HG02588 (cell line): ENCODE data around the gene MBTPS1.

Source experiments
- ATAC-seq: cut with Tn5 transposase; IDR thresholded peaks from one replicate; pipeline ENCODE4 v1.9.1; 2021; ENCODE audit warnings: mild to moderate bottlenecking, moderate library complexity; ENCODE audit not compliant: unreplicated experiment

The MBTPS1 gene

DNA sequence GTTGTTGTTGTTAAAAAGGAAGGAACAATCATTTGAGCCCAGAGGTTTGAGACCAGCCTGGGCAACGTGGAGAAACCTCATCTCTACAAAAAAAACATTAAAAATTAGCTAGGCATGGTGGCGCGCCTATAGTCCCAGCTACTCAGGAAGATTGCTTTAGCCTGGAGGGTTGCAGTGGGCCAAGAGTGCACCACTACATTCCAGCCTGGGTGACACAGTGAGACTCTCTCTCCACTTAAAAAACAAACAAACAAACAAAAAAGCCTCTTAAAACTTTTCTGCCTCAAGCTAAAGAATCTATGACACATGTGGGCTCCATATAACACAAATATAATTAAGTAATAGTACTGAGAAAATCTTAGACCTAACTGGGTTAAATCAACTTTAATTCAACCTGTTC, 12.5 kb downstream of the MBTPS1 start:
- ATAC-seq = no peak

DNA sequence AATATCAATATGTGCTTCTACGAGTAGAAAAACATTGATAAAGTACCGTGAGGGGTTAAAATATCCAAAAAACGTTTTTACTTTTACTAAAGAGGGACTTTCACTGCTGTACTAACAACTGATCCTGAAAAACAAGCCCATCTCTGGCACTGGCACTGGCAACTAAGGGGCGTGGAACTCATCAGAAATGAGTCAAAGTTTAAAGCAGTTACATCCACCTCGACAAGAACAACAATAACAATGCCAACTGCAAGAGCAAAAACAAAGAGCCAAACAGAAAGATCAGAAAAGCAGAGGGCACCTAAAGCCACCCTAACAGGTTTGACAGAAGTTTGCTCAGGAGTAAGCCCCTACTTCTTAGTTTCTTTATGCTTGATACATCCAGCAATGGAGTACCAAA, 13.1 kb downstream of the MBTPS1 start:
- ATAC-seq = no peak

- ATAC-seq = no peak
These were observed 17.8 kb downstream of the MBTPS1 start for GRCh38 chr16:84098939-84099338.

DNA sequence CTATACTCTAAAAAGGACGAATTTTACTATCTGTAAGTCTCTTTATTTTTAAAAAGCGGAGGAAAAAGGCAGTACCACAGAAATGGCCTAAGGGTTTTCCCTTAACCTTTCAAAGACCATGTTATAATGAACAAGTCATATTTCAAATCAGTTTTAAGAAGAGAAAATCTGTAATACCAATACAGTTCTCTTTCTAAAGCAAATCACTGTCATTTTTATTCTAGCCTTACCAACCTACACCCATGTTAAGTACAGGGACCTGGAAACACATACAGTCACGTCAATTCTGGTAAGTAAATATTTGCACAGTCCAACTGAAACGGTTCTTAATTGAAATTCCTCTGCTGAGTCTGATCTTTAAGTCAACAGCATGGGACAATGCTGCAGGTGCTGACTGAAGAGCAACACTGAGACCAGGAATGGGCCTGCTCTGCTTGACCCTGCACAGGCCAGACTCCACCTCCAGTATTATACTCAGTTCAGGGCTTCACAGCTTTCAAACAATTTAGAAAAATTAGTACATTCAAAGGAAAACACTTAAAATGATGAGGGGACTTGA, 20.2 kb downstream of the MBTPS1 start:
- no peak for ATAC-seq

- no peak for ATAC-seq
These were observed 21.3 kb downstream of the MBTPS1 start for GRCh38 chr16:84095466-84095865.

DNA sequence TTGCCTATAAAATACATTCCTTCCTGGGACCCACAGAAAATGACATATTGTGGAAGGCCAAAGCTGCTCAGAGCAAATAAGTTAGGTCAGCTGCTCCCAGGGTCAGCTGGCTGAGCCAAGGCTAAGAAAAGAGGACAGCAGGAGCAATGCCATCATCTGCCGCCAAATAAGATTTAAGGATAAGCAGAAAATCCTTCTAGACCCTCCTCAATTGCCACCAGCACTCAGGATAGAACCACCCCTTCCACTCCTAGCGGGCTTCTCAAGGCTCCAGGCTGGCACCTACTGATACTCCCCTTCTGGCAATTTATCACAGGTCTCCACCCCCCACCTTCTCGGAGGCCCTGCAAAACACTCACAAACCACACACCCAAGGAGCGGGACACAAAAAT, 22.9 kb downstream of the MBTPS1 start:
- no peak for ATAC-seq

- ATAC-seq = no peak
These were observed 23.4 kb downstream of the MBTPS1 start for GRCh38 chr16:84093120-84093878.

GRCh38 chr16:84091460-84091859, 25.3 kb downstream of the MBTPS1 start:
- ATAC-seq = no peak

- no peak for ATAC-seq
These were observed 26.5 kb downstream of the MBTPS1 start for GRCh38 chr16:84090211-84090610.

- ATAC-seq = peak; percentile 58
These were observed 27.9 kb downstream of the MBTPS1 start for GRCh38 chr16:84088695-84089395.

DNA sequence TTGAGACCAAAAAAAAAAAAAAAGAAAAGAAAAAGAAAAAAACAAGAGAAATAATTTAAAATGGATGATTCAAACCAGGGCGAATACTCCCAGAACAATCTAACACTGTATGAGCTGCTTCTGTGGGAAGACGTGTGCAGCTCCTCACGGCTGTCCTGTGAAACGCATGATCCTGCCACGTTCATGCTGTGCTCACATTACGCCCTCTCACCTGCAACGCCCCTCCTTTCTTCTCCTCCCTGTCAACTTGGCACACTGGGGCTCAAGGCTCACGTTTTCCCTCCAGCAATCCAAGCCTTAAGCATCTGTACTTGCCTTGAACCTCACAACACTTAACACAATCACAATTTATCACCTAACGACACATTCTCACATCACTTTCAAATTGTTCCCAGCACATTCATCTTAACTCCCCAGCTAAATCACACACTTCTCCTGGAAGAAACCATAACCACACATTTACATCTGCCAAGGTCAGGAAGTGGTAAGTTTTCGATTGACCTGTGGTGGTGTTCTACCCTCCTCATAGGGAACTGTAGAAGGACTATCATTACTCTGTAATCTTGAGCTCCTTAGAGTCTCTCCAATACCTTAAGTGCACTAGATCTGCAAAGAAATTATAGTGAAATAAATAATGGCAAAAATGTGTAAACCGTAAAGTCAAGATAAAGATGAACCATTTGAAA, 29.1 kb downstream of the MBTPS1 start:
- no peak for ATAC-seq

- ATAC-seq = no peak
These were observed 29.7 kb downstream of the MBTPS1 start for GRCh38 chr16:84087001-84087400.

GRCh38 chr16:84086341-84086740, 30.4 kb downstream of the MBTPS1 start:
- no peak for ATAC-seq

DNA sequence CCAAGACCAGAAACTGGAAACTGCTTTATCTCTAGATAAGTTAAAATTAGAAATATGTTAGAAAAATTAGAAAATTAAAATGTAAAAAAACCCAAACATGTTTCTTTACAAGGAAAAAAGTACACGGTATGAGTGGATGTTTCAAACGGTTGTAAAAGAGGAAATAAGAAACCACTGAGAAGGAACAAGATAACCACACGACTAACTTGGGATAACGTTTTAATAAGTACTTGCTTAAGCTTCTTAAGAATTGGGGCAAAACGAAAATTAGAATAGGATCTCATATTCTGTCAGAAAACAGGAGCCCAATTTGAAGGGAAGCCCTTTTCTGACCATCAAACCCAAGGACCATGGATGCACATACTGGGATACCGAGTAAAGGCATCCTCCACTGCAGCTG, 31.0 kb downstream of the MBTPS1 start:
- no peak for ATAC-seq

DNA sequence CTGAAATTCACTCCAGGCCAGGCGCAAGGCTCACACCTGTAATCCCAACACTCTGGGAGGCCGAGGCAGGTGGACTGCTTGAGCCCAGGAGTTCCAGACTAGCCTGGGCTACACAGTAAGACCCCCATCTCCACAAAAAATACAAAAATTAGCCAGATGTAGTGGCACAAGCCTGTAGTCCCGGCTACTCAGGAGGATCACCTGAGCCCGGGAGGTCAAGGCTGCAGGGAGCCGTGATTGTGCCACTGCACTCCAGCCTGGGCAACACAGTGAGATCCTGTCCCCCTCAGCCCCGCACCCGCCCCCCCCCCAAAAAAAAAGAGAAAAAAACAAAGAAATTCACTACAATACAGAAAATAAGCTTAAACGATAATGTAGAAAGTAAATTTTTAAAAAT, 31.5 kb downstream of the MBTPS1 start:
- no peak for ATAC-seq

DNA sequence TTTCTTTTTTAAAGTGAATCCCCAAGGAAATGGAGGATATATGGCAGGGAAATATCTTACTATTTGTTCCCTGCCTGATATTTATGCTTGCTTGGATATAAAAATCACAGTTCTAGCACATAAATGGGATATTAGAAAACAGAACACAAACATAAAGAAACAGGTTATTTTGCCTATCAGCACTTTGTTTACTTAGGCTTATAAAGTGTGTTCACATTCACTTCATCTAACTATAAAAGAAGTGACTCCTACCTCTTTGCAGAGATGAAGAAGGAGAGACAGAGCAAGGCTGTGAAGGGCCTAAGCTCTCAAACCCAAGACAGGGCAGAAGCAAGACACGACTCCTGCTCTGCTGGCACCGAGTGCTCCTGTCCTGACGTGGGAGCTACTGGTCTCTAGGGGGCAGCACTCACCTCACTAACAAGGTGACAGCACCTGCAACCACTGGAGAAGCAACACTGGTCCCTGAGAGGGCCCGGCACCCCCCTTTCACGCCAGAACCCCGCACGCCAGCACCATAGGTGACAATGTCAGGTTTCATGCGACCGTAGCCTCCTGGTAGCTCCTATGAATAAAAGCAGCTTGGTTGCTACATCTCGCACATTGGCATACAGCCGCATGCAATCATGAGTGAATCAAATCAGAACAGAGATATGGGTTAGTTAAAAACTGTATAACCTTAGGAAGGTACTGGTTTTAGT, 32.0 kb downstream of the MBTPS1 start:
- no peak for ATAC-seq

DNA sequence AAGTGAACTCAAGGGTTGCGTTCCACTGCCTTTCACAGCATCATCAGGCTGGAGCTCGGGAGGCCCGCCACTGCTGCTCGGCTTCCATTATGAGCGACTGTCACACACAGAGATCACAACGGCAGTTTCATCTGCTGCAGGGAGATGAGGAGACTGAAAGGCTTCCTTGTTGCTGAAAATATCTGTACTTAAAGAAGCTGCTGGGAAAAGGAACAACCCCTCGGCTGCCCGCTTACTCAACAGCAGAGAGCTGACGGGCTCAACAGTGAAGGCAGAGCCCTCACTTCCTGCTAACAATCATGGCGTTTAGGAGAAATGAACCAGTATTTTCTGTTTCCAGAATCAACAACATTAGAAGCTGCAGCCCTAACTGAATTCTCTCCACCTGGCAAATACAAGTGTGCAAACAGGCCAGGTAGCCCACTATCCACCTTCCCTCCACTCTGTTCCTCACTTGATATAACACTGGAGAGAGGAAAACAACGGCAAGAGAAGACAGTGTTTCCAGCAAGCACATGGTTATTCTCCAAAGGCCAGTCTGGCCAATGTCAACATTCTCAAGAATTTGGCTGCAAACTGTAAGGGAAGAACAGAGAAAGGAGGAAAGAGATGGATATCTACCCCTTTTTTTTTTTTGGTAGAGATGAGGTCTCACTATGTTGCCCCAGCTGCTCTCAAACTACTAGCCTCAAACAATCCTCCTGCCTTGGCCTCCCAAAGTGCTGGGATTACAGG, 33.7 kb downstream of the MBTPS1 start:
- no peak for ATAC-seq

- ATAC-seq = no peak
These were observed 34.6 kb downstream of the MBTPS1 start for GRCh38 chr16:84082110-84082509.

DNA sequence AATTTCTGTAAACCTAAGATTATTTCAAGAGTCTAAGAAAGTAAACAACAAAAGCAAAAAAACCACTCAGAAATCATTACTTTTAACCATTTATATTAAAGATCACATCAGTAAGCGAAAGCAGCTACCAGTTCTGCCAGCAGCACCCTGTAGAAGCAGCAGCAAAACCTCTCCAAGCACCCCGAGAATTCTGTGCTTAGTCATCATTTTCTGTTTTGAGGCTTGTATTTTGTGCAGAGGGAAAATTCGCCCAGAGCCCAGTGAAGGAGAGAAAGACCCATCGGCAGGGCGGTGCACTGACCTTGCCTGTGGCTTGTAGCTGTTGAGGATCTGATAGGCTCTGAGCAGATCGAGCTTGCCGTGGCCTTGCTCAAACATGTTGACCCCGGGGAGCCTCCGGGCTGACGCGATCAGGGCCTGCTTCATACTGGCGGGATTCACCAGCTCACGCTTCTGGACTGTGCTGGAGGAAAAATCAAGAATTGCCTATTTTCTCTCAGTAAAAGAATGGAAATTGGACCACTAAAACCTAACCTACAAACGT, 35.2 kb downstream of the MBTPS1 start:
- ATAC-seq = no peak

GRCh38 chr16:84080813-84081212, 35.9 kb downstream of the MBTPS1 start:
- ATAC-seq = no peak
